H1 (cell line): ENCODE measurements around the gene DYNAP. TPM values are rescaled to one million over a fixed set of nuclear protein-coding genes. Genes with fewer than 3 reads are reported as not detected.

ENCODE experiments used
- polyA plus RNA-seq, 7 experiments: library from polyadenylated mRNA; depleted of rRNA in 3 of 7; stranded (reverse) in 5 of 7; unstranded in 2 of 7; fragments of >200 nt in 5 of 7; fragments of 200-250 nt in 2 of 7; gene quantifications; 1 replicate in 5 of 7; 2 replicates in 1 of 7; 4 replicates in 1 of 7; pipeline versions ENCODE4 v1.2.1 to v1.2.3, GENCODE V29; 2011 to 2013; ENCODE audit warnings: missing spikeins in 2 of 7, mixed read lengths in 2 of 7
- total RNA-seq: library from RNA; stranded (reverse); fragmentation: NEBNext Ultra II Directional; extraction: Animal tissue kit (Norgen Biotek cat#: 25700); gene quantifications from 2 replicates; pipeline ENCODE4 v1.2.1, GENCODE V29; 2021
- TF ChIP-seq, protein P1 (sequence below): IDR thresholded peaks from 2 replicates; pipeline ENCODE4 v1.6.1; 2011; ENCODE audit warnings: low read depth, mild to moderate bottlenecking, low read length; ENCODE audit not compliant: insufficient read depth

DYNAP gene
- total and polyA plus RNA-seq, 2 of the 8 experiments (the other 6 are each of a cell fraction or from before 2014, with no cell fraction given), result 0.22 to 1.5 TPM

- TF ChIP-seq, protein P1, sequence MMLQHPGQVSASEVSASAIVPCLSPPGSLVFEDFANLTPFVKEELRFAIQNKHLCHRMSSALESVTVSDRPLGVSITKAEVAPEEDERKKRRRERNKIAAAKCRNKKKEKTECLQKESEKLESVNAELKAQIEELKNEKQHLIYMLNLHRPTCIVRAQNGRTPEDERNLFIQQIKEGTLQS, result no peak
Measured at GRCh38 chr18:54585743-54586142, 5.3 kb upstream of the DYNAP start (continued).
